Esophagus squamous epithelium (tissue), 5 donors: ENCODE measurements around the gene BCL7A. TPM values are rescaled to one million over a fixed set of nuclear protein-coding genes. Genes with fewer than 3 reads are reported as not detected.
"Not testable (repeated sequence)": the region's sequence is repeated elsewhere in the genome, so short reads cannot be mapped to it uniquely, and the experiment has no call there.

Experiments
- DNase-seq: peaks from one replicate; lab custom pipeline; 2025; lab: John Stamatoyannopoulos, UW
- H3K27ac ChIP-seq, 4 donors: fragments of 200-600 bp; sonication (generic); one replicate each; pipeline ENCODE4 v1.5.1; 2016 to 2019; ENCODE audit warnings: mild to moderate bottlenecking in 1 of 4
- H3K27me3 ChIP-seq, 4 donors: fragments of 200-600 bp; sonication (generic); 1 replicate in 3 of 4; 2 replicates in 1 of 4; pipeline versions ENCODE4 v1.5.1 to v1.6.0; 2017 to 2021; ENCODE audit warnings: antibody characterized with exemption in 1 of 4
- H3K36me3 ChIP-seq, 3 donors: fragments of 200-600 bp; sonication (generic); one replicate each; pipeline ENCODE4 v1.5.1; 2016 to 2019
- H3K4me1 ChIP-seq, 3 donors: fragments of 200-600 bp; sonication (generic); one replicate each; pipeline ENCODE4 v1.5.1; 2017 to 2019
- H3K4me3 ChIP-seq, 4 donors: fragments of 200-600 bp; sonication (generic); 1 replicate in 3 of 4; 2 replicates in 1 of 4; pipeline ENCODE4 v1.5.1; 2016 to 2019; ENCODE audit warnings: mild to moderate bottlenecking in 2 of 4, moderate library complexity in 1 of 4
- H3K9me3 ChIP-seq, 3 donors: fragments of 200-600 bp; sonication (generic); one replicate each; pipeline ENCODE4 v1.5.1; 2016 to 2019
- CTCF ChIP-seq, 6 experiments: fragments of 450-650 bp in 4 of 6; fragments of 200-600 bp in 2 of 6; sonication (generic) in 2 of 6; IDR thresholded peaks; one replicate each; pipeline ENCODE4 v1.5.1; 2016 to 2019; ENCODE audit warnings: antibody characterized with exemption in 6 of 6, mild to moderate bottlenecking in 4 of 6, moderate library complexity in 4 of 6
- POLR2A ChIP-seq, 4 donors: fragments of 450-650 bp; IDR thresholded peaks; one replicate each; pipeline ENCODE4 v1.6.1; 2017; ENCODE audit warnings: antibody characterized with exemption in 4 of 4, mild to moderate bottlenecking in 4 of 4, moderate library complexity in 3 of 4
- WGBS, 2 donors: methylation state at CpG; one replicate each; pipeline ENCODE4 v1.1.5; 2018; 5-methylcytosine and 5-hydroxymethylcytosine counted together
- intact Hi-C: fragments of 100-400 bp; cut with DNase I; formaldehyde crosslinking; loops from one replicate; pipeline ENCODE4 v1.15.0; 2022
- total RNA-seq, 4 donors: library from RNA; depleted of rRNA; stranded (reverse); fragments of >200 nt; gene quantifications; one replicate each; pipeline ENCODE4 v1.1.0, GENCODE V29; 2016
- donor health status: DM: yes; HTN: yes; CAD: no.

Gene BCL7A
- total RNA-seq, 4 donors from 2014 or later, result 2.5 to 8.6 (median 5.1) TPM

- 60 to 72% methylated on average over 6 to 11 of the region's 14 CpGs for WGBS, 2 donors
Measured at GRCh38 chr12:121986489-121987245, 35.0 kb upstream of the BCL7A start.

GRCh38 chr12:121988519-121988918 is 33.2 kb upstream of the BCL7A start:
- H3K27ac ChIP-seq, DNase-seq, intact Hi-C loops, H3K9me3 ChIP-seq, H3K36me3 ChIP-seq, H3K27me3 ChIP-seq, H3K4me3 ChIP-seq: not testable (repeated sequence)
- 91 to 92% methylated on average over 6 to 7 of the region's 10 CpGs for WGBS, 2 donors
- peaks cover 4 to 21% (median 9%) of the 10 kb centered on the region in 3 donors for H3K4me1 ChIP-seq

More at GRCh38 chr12:121986489-121987245, 35.0 kb upstream of the BCL7A start:
- H3K4me1 ChIP-seq, result peaks cover 2 to 12% (median 3%) of the 10 kb centered on the region in 3 donors
- intact Hi-C loops, result no loop called here
- H3K4me3 ChIP-seq, result no peak overlapping the region
- no peaks in the 10 kb centered on the region for H3K9me3 ChIP-seq
- H3K27me3 ChIP-seq, result no peaks in the 10 kb centered on the region
- DNase-seq, result no peak
- TF ChIP-seq POLR2A (IDR thresholded peaks at IDR 0.05) (no peak), CTCF (IDR thresholded peaks at IDR 0.05) (no peak)
- no peak overlapping the region for H3K27ac ChIP-seq
- no peaks in the 10 kb centered on the region for H3K36me3 ChIP-seq

- WGBS, 2 donors, result 84 to 91% methylated on average over 12 to 14 of the region's 14 CpGs
- intact Hi-C loops, result no loop called here
- no peaks in the 10 kb centered on the region for H3K27me3 ChIP-seq
- H3K9me3 ChIP-seq, result no peaks in the 10 kb centered on the region
- H3K4me1 ChIP-seq, result peaks cover 4 to 21% (median 9%) of the 10 kb centered on the region in 3 donors
- no peak for DNase-seq
- no peak overlapping the region for H3K4me3 ChIP-seq
- H3K36me3 ChIP-seq, result no peaks in the 10 kb centered on the region
- H3K27ac ChIP-seq, result no peak overlapping the region
- no peak for TF ChIP-seq CTCF (IDR thresholded peaks at IDR 0.05)
- TF ChIP-seq POLR2A (IDR thresholded peaks at IDR 0.05), result no peak
Measured at GRCh38 chr12:121989276-121990113, 32.2 kb upstream of the BCL7A start.

- no peak for DNase-seq
- 80 to 83% methylated on average over 2 to 3 of the region's 6 CpGs for WGBS, 2 donors
- intact Hi-C loops, result no loop called here
Measured at GRCh38 chr12:121990114-121990647, 31.5 kb upstream of the BCL7A start.

GRCh38 chr12:121990692-121991603 is 30.7 kb upstream of the BCL7A start:
- Histone ChIP-seq H3K9me3 (no peaks in the 10 kb centered on the region), H3K27me3 (peaks cover 0 to 12% (median 0%) of the 10 kb centered on the region in 4 donors), H3K4me1 (peaks cover 4 to 21% (median 9%) of the 10 kb centered on the region in 3 donors), H3K36me3 (no peaks in the 10 kb centered on the region), H3K4me3 (no peak overlapping the region), H3K27ac (peak overlapping the region; percentile 71 to 87 (median 75))
- DNase-seq, result no peak
- intact Hi-C loops, result no loop called here
- TF ChIP-seq POLR2A (IDR thresholded peaks at IDR 0.05) (no peak), CTCF (IDR thresholded peaks at IDR 0.05) (no peak)
- WGBS, 2 donors, result 51 to 57% methylated on average over 10 of the region's 10 CpGs

More at GRCh38 chr12:121990114-121990647, 31.5 kb upstream of the BCL7A start:
- Histone ChIP-seq H3K9me3 (no peaks in the 10 kb centered on the region), H3K4me3 (no peak overlapping the region), H3K4me1 (peaks cover 4 to 21% (median 9%) of the 10 kb centered on the region in 3 donors), H3K27ac (no peak overlapping the region), H3K36me3 (no peaks in the 10 kb centered on the region), H3K27me3 (peaks cover 0 to 4% (median 0%) of the 10 kb centered on the region in 4 donors)
- TF ChIP-seq POLR2A (IDR thresholded peaks at IDR 0.05), result no peak
